Measurements from ENCODE around the gene ZFAND6. TPM values are rescaled to one million over a fixed set of nuclear protein-coding genes. Genes with fewer than 3 reads are reported as not detected.

Gene ZFAND6
- total RNA-seq, 1 experiment from 2014 or later: 213 TPM

- no peaks in the 10 kb centered on the region for H3K27me3 ChIP-seq (ENCODE audit: control insufficient read depth, insufficient read depth, low read length)
- H3K4me3 ChIP-seq (ENCODE audit: insufficient read depth, low read depth, low read length): no peak overlapping the region
- no peak for DNase-seq
- no peaks in the 10 kb centered on the region for H3K36me3 ChIP-seq (replicated peaks; ENCODE audit: control insufficient read depth, insufficient read depth, low read length)
Observed at GRCh38 chr15:80068578-80068977, 9.1 kb downstream of the ZFAND6 start.

GRCh38 chr15:80070840-80071239, 11.4 kb downstream of the ZFAND6 start:
- Histone ChIP-seq H3K36me3 (replicated peaks; ENCODE audit: control insufficient read depth, insufficient read depth, low read length) (no peaks in the 10 kb centered on the region), H3K27me3 (ENCODE audit: control insufficient read depth, insufficient read depth, low read length) (no peaks in the 10 kb centered on the region)
- DNase-seq: no peak

GRCh38 chr15:80071652-80072051, 12.2 kb downstream of the ZFAND6 start:
- no peaks in the 10 kb centered on the region for H3K27me3 ChIP-seq (ENCODE audit: control insufficient read depth, insufficient read depth, low read length)
- DNase-seq: no peak
- H3K4me3 ChIP-seq (ENCODE audit: insufficient read depth, low read depth, low read length): no peak overlapping the region
- H3K36me3 ChIP-seq (replicated peaks; ENCODE audit: control insufficient read depth, insufficient read depth, low read length): no peaks in the 10 kb centered on the region

More at GRCh38 chr15:80070840-80071239, 11.4 kb downstream of the ZFAND6 start:
- H3K4me3 ChIP-seq (ENCODE audit: insufficient read depth, low read depth, low read length): no peak overlapping the region

GRCh38 chr15:80072285-80072994, 13.0 kb downstream of the ZFAND6 start:
- H3K36me3 ChIP-seq (replicated peaks; ENCODE audit: control insufficient read depth, insufficient read depth, low read length): no peaks in the 10 kb centered on the region
- no peaks in the 10 kb centered on the region for H3K27me3 ChIP-seq (ENCODE audit: control insufficient read depth, insufficient read depth, low read length)
- DNase-seq: peak; percentile 61

GRCh38 chr15:80073197-80073596, 13.7 kb downstream of the ZFAND6 start:
- H3K36me3 ChIP-seq (replicated peaks; ENCODE audit: control insufficient read depth, insufficient read depth, low read length): no peaks in the 10 kb centered on the region
- H3K4me3 ChIP-seq (ENCODE audit: insufficient read depth, low read depth, low read length): no peak overlapping the region

More at GRCh38 chr15:80072285-80072994, 13.0 kb downstream of the ZFAND6 start:
- peak overlapping the region; percentile 33 for H3K4me3 ChIP-seq (ENCODE audit: insufficient read depth, low read depth, low read length)

GRCh38 chr15:80076321-80077318, 17.1 kb downstream of the ZFAND6 start:
- no peak for DNase-seq
- Histone ChIP-seq H3K4me3 (ENCODE audit: insufficient read depth, low read depth, low read length) (no peak overlapping the region), H3K27me3 (ENCODE audit: control insufficient read depth, insufficient read depth, low read length) (no peaks in the 10 kb centered on the region), H3K36me3 (replicated peaks; ENCODE audit: control insufficient read depth, insufficient read depth, low read length) (0 out of 2 replicates have a peak, but pooled peaks cover 2% of the 10 kb centered on the region)

More at GRCh38 chr15:80073197-80073596, 13.7 kb downstream of the ZFAND6 start:
- H3K27me3 ChIP-seq (ENCODE audit: control insufficient read depth, insufficient read depth, low read length): no peaks in the 10 kb centered on the region
- DNase-seq: no peak

- no peak for DNase-seq
- H3K27me3 ChIP-seq (ENCODE audit: control insufficient read depth, insufficient read depth, low read length): no peaks in the 10 kb centered on the region
- H3K36me3 ChIP-seq (replicated peaks; ENCODE audit: control insufficient read depth, insufficient read depth, low read length): 0 out of 2 replicates have a peak, but pooled peaks cover 2% of the 10 kb centered on the region
- no peak overlapping the region for H3K4me3 ChIP-seq (ENCODE audit: insufficient read depth, low read depth, low read length)
Observed at GRCh38 chr15:80081390-80081789, 21.9 kb downstream of the ZFAND6 start.

- Histone ChIP-seq H3K4me3 (ENCODE audit: insufficient read depth, low read depth, low read length) (no peak overlapping the region), H3K36me3 (replicated peaks; ENCODE audit: control insufficient read depth, insufficient read depth, low read length) (no peaks in the 10 kb centered on the region)
- no peak for DNase-seq
Observed at GRCh38 chr15:80087104-80087503, 27.6 kb downstream of the ZFAND6 start.

GRCh38 chr15:80090041-80090440, 30.6 kb downstream of the ZFAND6 start:
- H3K27me3 ChIP-seq (ENCODE audit: control insufficient read depth, insufficient read depth, low read length): no peaks in the 10 kb centered on the region
- no peaks in the 10 kb centered on the region for H3K36me3 ChIP-seq (replicated peaks; ENCODE audit: control insufficient read depth, insufficient read depth, low read length)
- no peak overlapping the region for H3K4me3 ChIP-seq (ENCODE audit: insufficient read depth, low read depth, low read length)
- no peak for DNase-seq

More at GRCh38 chr15:80087104-80087503, 27.6 kb downstream of the ZFAND6 start:
- H3K27me3 ChIP-seq (ENCODE audit: control insufficient read depth, insufficient read depth, low read length): no peaks in the 10 kb centered on the region

- Histone ChIP-seq H3K4me3 (ENCODE audit: insufficient read depth, low read depth, low read length) (no peak overlapping the region), H3K36me3 (replicated peaks; ENCODE audit: control insufficient read depth, insufficient read depth, low read length) (no peaks in the 10 kb centered on the region), H3K27me3 (ENCODE audit: control insufficient read depth, insufficient read depth, low read length) (no peaks in the 10 kb centered on the region)
- peak; percentile 9 for DNase-seq
Observed at GRCh38 chr15:80090879-80091503, 31.5 kb downstream of the ZFAND6 start.

GRCh38 chr15:80093854-80094418, 34.5 kb downstream of the ZFAND6 start:
- Histone ChIP-seq H3K36me3 (replicated peaks; ENCODE audit: control insufficient read depth, insufficient read depth, low read length) (no peaks in the 10 kb centered on the region), H3K4me3 (ENCODE audit: insufficient read depth, low read depth, low read length) (no peak overlapping the region), H3K27me3 (ENCODE audit: control insufficient read depth, insufficient read depth, low read length) (no peaks in the 10 kb centered on the region)
- peak; percentile 10 for DNase-seq

GRCh38 chr15:80095511-80095910, 36.0 kb downstream of the ZFAND6 start:
- H3K27me3 ChIP-seq (ENCODE audit: control insufficient read depth, insufficient read depth, low read length): no peaks in the 10 kb centered on the region
- no peak overlapping the region for H3K4me3 ChIP-seq (ENCODE audit: insufficient read depth, low read depth, low read length)

GRCh38 chr15:80095969-80096368, 36.5 kb downstream of the ZFAND6 start:
- H3K27me3 ChIP-seq (ENCODE audit: control insufficient read depth, insufficient read depth, low read length): no peaks in the 10 kb centered on the region
- DNase-seq: no peak
- H3K36me3 ChIP-seq (replicated peaks; ENCODE audit: control insufficient read depth, insufficient read depth, low read length): no peaks in the 10 kb centered on the region
- no peak overlapping the region for H3K4me3 ChIP-seq (ENCODE audit: insufficient read depth, low read depth, low read length)

More at GRCh38 chr15:80095511-80095910, 36.0 kb downstream of the ZFAND6 start:
- DNase-seq: no peak
- no peaks in the 10 kb centered on the region for H3K36me3 ChIP-seq (replicated peaks; ENCODE audit: control insufficient read depth, insufficient read depth, low read length)

- Histone ChIP-seq H3K36me3 (replicated peaks; ENCODE audit: control insufficient read depth, insufficient read depth, low read length) (no peaks in the 10 kb centered on the region), H3K27me3 (ENCODE audit: control insufficient read depth, insufficient read depth, low read length) (no peaks in the 10 kb centered on the region)
Observed at GRCh38 chr15:80098341-80098740, 38.9 kb downstream of the ZFAND6 start.

More at GRCh38 chr15:80098341-80098740, 38.9 kb downstream of the ZFAND6 start:
- no peak for DNase-seq
- no peak overlapping the region for H3K4me3 ChIP-seq (ENCODE audit: insufficient read depth, low read depth, low read length)

Measured in H7 (cell line).